ENCODE measurements around the gene ARMC7. TPM values are rescaled to one million over a fixed set of nuclear protein-coding genes. Genes with fewer than 3 reads are reported as not detected.

The ARMC7 gene
- total and polyA plus RNA-seq, 2 of the 13 experiments (the other 11 are each of a cell fraction or from before 2014, with no cell fraction given) = 3.9 to 4.2 TPM

DNA sequence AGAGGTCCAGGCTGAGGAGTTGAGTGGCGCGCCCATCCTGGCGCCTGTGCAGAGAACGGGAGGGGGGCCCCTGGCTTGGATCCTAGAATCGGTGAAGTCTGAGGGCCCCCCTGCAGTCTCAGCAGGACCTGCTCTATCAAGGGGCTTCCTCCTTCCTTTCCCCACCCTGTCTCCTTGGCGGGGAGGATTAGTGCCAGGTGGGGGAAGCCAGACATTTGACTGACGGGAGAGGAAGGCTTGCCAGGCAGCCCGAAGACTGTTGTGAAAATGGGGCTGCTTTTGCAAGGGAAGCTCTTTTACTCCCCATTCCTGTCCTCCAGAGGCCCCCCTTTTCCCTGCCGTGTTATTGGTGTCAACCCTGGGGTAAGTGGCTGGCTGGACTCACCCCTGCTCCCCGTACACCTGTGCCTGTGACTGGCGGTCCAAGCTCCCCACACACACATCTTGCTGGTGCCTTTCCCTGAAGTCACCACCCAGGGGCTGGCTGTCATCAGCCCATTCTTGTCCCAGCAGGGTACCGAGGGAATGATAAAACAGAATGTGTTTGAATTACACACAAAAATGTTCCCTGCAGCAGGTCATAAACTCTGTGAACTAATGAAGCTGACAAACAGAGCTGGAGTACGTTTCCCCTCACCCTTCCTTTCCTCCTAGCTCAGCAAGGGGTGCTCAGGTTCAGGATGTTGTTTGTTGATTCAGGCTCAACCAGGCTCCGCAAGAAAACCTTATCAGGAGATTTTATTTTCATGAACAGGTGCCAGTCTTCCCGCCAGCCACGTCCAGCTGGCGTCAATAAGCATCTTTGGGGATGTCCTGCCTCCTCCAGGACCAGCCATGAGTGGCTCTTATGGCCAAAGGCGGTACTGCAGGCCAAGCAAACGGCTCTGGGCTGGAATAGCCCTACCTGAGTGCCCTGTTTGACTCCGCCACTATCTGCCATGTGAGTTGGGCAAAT is 4.4 kb upstream of the ARMC7 start:
- FAIRE-seq (peak; percentile 90), DNase-seq (ENCODE audit: low spot score) (peak; percentile 55), ATAC-seq (peak; percentile 82)
- no peak overlapping the region for H3K4me3 ChIP-seq (replicated peaks in 1 of 3; ENCODE audit: insufficient read depth in 1 of 3, low read depth in 2 of 3, low read length in 3 of 3)
- ChIA-PET POLR2A (interaction anchor here (0.7 to 3.1 kb wide), 12 partner anchors 9 to 184 kb away, joined by 3 to 13 read pairs (median 4); partner anchors contain the start of genes SLC16A5 and SLC25A19), CTCF (ENCODE audit: low intra/inter-chr PET ratio, low total read pairs) (interaction anchor here (0.7 to 2.6 kb wide), 5 partner anchors 14 to 45 kb away, joined by 3 to 7 read pairs (median 5); no protein-coding TSS in a partner anchor)
- intact Hi-C loops (cut with micrococcal nuclease; ENCODE audit: unreplicated experiment) = loop anchor here (5.0 kb wide), 2 partner anchors 33 to 307 kb away; no protein-coding TSS in a partner anchor
- H3K4me1 ChIP-seq (ENCODE audit: insufficient read depth, low read length) = peaks cover 22% of the 10 kb centered on the region
- no peak overlapping the region for H2AFZ ChIP-seq (ENCODE audit: low read length)
- in situ Hi-C loops (cut with HindIII; ENCODE audit: extremely low pct_ligation_motif_present, low pct_unique_long_range_greater_than_20kb) = no loop called here
- no peak overlapping the region for H3K9ac ChIP-seq (ENCODE audit: insufficient read depth, low read depth, low read length)
- H3K36me3 ChIP-seq (replicated peaks in 1 of 2; ENCODE audit: control insufficient read depth in 1 of 2, insufficient read depth in 2 of 2, low read length in 2 of 2) = no peaks in the 10 kb centered on the region
- 43% methylated on average over 20 of the region's 20 CpGs for WGBS (ENCODE audit: low lambda C conversion rate)
- H3K27ac ChIP-seq (ENCODE audit: extremely low read length, insufficient read depth, low read length) = no peak overlapping the region
- H3K27me3 ChIP-seq (ENCODE audit: control insufficient read depth in 1 of 2, insufficient read depth in 2 of 2, low read length in 2 of 2) = peaks cover 0 to 3% of the 10 kb centered on the region in 2 experiments; a peak in 3 of 5 replicates
- no peaks in the 10 kb centered on the region for H4K20me1 ChIP-seq (ENCODE audit: insufficient read depth, low read length)
- no TSS peak for BruUV-seq (replicated peaks)
- peaks cover 3% of the 10 kb centered on the region for H3K79me2 ChIP-seq (ENCODE audit: insufficient read depth, low read length)
- no peak overlapping the region for H3K4me2 ChIP-seq (ENCODE audit: low read depth, low read length)
- H3K9me3 ChIP-seq (ENCODE audit: low read length) = no peaks in the 10 kb centered on the region
- TF ChIP-seq YY1 (IDR thresholded peaks at IDR 0.05; ENCODE audit: insufficient read depth, insufficient replicate concordance, low read depth, low read length) = peak; percentile 44
- TF ChIP-seq, protein P1, sequence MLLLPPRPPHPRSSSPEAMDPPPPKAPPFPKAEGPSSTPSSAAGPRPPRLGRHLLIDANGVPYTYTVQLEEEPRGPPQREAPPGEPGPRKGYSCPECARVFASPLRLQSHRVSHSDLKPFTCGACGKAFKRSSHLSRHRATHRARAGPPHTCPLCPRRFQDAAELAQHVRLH (CRISPR knock-in tag; IDR thresholded peaks at IDR 0.05; ENCODE audit: borderline replicate concordance, low read depth) = 0 out of 2 replicates have a peak, but pooled peaks have one; percentile 38
- TF ChIP-seq STAG1 (CRISPR knock-in tag; IDR thresholded peaks at IDR 0.05) = peak; percentile 67
- TF ChIP-seq SALL1 (CRISPR knock-in tag; IDR thresholded peaks at IDR 0.05) = peak; percentile 18; the same call in 1 of the 2 replicates
- TF ChIP-seq, protein P2, sequence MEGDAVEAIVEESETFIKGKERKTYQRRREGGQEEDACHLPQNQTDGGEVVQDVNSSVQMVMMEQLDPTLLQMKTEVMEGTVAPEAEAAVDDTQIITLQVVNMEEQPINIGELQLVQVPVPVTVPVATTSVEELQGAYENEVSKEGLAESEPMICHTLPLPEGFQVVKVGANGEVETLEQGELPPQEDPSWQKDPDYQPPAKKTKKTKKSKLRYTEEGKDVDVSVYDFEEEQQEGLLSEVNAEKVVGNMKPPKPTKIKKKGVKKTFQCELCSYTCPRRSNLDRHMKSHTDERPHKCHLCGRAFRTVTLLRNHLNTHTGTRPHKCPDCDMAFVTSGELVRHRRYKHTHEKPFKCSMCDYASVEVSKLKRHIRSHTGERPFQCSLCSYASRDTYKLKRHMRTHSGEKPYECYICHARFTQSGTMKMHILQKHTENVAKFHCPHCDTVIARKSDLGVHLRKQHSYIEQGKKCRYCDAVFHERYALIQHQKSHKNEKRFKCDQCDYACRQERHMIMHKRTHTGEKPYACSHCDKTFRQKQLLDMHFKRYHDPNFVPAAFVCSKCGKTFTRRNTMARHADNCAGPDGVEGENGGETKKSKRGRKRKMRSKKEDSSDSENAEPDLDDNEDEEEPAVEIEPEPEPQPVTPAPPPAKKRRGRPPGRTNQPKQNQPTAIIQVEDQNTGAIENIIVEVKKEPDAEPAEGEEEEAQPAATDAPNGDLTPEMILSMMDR (CRISPR knock-in tag; IDR thresholded peaks at IDR 0.05) = peak; percentile 77
- TF ChIP-seq, protein P3, sequence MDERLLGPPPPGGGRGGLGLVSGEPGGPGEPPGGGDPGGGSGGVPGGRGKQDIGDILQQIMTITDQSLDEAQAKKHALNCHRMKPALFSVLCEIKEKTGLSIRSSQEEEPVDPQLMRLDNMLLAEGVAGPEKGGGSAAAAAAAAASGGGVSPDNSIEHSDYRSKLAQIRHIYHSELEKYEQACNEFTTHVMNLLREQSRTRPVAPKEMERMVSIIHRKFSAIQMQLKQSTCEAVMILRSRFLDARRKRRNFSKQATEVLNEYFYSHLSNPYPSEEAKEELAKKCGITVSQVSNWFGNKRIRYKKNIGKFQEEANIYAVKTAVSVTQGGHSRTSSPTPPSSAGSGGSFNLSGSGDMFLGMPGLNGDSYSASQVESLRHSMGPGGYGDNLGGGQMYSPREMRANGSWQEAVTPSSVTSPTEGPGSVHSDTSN (CRISPR knock-in tag; IDR thresholded peaks at IDR 0.05) = no peak
- no peak for TF ChIP-seq ATM (IDR thresholded peaks at IDR 0.05; ENCODE audit: borderline replicate concordance)
- no peak for TF ChIP-seq FOXA1 (IDR thresholded peaks at IDR 0.05)
- TF ChIP-seq FOXA1 (CRISPR knock-in tag; IDR thresholded peaks at IDR 0.05) = peak; percentile 27; the same call in 1 of the 2 replicates
- peak; percentile 86 for TF ChIP-seq XRCC5 (optimal IDR thresholded peaks at IDR 0.05; ENCODE audit: low read length)
- TF ChIP-seq, protein P4, sequence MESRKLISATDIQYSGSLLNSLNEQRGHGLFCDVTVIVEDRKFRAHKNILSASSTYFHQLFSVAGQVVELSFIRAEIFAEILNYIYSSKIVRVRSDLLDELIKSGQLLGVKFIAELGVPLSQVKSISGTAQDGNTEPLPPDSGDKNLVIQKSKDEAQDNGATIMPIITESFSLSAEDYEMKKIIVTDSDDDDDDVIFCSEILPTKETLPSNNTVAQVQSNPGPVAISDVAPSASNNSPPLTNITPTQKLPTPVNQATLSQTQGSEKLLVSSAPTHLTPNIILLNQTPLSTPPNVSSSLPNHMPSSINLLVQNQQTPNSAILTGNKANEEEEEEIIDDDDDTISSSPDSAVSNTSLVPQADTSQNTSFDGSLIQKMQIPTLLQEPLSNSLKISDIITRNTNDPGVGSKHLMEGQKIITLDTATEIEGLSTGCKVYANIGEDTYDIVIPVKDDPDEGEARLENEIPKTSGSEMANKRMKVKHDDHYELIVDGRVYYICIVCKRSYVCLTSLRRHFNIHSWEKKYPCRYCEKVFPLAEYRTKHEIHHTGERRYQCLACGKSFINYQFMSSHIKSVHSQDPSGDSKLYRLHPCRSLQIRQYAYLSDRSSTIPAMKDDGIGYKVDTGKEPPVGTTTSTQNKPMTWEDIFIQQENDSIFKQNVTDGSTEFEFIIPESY (CRISPR knock-in tag; IDR thresholded peaks at IDR 0.05) = peak; percentile 78
- no peak for TF ChIP-seq PHF20 (CRISPR knock-in tag; IDR thresholded peaks at IDR 0.05)
- 0 out of 2 replicates have a peak, but pooled peaks have one; percentile 37 for TF ChIP-seq KDM1A (CRISPR knock-in tag; IDR thresholded peaks at IDR 0.05)
- TF ChIP-seq, protein P5, sequence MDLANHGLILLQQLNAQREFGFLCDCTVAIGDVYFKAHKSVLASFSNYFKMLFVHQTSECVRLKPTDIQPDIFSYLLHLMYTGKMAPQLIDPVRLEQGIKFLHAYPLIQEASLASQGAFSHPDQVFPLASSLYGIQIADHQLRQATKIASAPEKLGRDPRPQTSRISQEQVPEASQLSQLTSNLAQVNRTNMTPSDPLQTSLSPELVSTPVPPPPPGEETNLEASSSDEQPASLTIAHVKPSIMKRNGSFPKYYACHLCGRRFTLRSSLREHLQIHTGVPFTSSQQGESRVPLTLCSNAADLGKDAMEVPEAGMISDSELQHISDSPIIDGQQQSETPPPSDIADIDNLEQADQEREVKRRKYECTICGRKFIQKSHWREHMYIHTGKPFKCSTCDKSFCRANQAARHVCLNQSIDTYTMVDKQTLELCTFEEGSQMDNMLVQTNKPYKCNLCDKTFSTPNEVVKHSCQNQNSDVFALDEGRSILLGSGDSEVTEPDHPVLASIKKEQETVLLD (CRISPR knock-in tag; IDR thresholded peaks at IDR 0.05; ENCODE audit: low read depth) = no peak
- 0 out of 2 replicates have a peak, but pooled peaks have one; percentile 17 for TF ChIP-seq YEATS2 (CRISPR knock-in tag; IDR thresholded peaks at IDR 0.05; ENCODE audit: borderline replicate concordance)
